ENCODE measurements around the gene LBHD1.
"Not testable (repeated sequence)": the region's sequence is repeated elsewhere in the genome, so short reads cannot be mapped to it uniquely, and the experiment has no call there.

The LBHD1 gene

GRCh38 chr11:62671608-62672389, at the start of gene LBHD1, which contains the start of gene UQCC3:
LBHD1 (minus strand) TSS chr11:62672267; CDS start chr11:62670031, 2,236 bp downstream.
UQCC3 (plus strand) TSS chr11:62671673; CDS start chr11:62671746, 73 bp downstream.
- peak; percentile 89 for DNase-seq
- in situ Hi-C loops (cut with MboI; ENCODE audit: low pct_unique_long_range_greater_than_20kb, low sequenced_read_pairs): no loop called here

DNA sequence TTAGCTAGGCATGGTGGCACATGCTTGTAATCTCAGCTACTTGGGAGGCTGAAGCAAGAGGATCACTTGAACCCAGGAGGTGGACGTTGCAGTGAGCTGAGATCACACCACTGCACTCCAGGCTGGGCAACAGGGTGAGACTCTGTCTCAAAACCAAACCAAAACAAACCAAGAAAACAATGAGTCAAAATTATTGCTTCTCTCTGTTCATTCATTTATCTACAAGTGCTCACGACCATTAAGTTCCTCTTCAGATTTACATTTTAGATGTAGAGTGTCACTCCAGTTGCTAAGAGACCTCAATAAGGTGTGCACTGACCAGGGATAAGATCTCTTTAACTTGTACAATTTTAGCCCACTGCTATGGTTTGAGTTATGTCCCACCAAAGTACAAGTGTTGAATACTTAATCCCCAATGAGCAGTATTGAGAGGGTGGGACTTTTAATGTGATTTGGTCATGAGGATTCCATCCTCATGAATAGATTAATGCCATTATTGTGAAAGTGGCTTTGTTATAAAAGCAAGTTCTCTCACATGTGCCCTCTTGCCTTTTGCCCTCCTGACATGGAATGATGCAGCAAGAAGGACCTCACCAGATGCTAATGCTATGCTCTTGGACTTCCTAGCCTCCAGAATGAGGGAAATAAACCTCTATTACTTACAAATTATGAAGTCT, 47.4 kb upstream of the LBHD1 start:
- in situ Hi-C loops (cut with MboI; ENCODE audit: low pct_unique_long_range_greater_than_20kb, low sequenced_read_pairs): no loop called here

GRCh38 chr11:62716816-62717215, 44.7 kb upstream of the LBHD1 start:
- in situ Hi-C loops (cut with MboI; ENCODE audit: low pct_unique_long_range_greater_than_20kb, low sequenced_read_pairs): no loop called here
- no peak for DNase-seq

More for the DNA sequence above, 47.4 kb upstream of the LBHD1 start:
- DNase-seq: no peak

GRCh38 chr11:62716206-62716605, 44.1 kb upstream of the LBHD1 start:
- in situ Hi-C loops (cut with MboI; ENCODE audit: low pct_unique_long_range_greater_than_20kb, low sequenced_read_pairs): no loop called here
- DNase-seq: no peak

GRCh38 chr11:62715150-62716130, 43.4 kb upstream of the LBHD1 start:
- in situ Hi-C loops (cut with MboI; ENCODE audit: low pct_unique_long_range_greater_than_20kb, low sequenced_read_pairs): no loop called here

GRCh38 chr11:62713343-62713742, 41.3 kb upstream of the LBHD1 start:
- in situ Hi-C loops (cut with MboI; ENCODE audit: low pct_unique_long_range_greater_than_20kb, low sequenced_read_pairs): no loop called here
- no peak for DNase-seq

More at GRCh38 chr11:62715150-62716130, 43.4 kb upstream of the LBHD1 start:
- DNase-seq: no peak

GRCh38 chr11:62712861-62713260, 40.8 kb upstream of the LBHD1 start:
- in situ Hi-C loops (cut with MboI; ENCODE audit: low pct_unique_long_range_greater_than_20kb, low sequenced_read_pairs): no loop called here
- no peak for DNase-seq

DNA sequence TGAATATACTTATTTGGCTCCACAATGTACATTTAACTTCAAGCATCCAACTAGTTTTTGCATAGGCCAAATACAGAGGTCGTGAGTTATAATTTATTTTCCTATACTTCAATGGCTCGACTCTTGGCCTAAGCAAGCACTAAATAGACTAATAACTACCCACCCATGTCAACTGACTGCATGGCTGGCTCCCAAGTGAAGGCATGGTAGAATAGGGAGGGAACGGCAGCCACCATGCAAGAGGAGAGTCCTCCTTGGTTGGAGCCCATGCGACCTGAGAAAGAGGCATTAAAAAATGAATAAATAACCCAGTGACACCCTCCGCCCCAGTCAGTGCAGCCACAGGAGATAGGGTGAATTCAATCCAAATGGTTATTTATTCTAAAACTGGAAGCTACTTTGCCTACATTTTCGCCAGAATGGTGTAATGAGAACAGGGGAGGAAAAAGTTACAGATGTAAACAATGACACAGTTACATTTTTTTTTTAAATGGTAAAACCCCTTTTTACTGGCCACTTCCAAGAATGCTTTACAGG, 40.3 kb upstream of the LBHD1 start:
- in situ Hi-C loops (cut with MboI; ENCODE audit: low pct_unique_long_range_greater_than_20kb, low sequenced_read_pairs): no loop called here

DNA sequence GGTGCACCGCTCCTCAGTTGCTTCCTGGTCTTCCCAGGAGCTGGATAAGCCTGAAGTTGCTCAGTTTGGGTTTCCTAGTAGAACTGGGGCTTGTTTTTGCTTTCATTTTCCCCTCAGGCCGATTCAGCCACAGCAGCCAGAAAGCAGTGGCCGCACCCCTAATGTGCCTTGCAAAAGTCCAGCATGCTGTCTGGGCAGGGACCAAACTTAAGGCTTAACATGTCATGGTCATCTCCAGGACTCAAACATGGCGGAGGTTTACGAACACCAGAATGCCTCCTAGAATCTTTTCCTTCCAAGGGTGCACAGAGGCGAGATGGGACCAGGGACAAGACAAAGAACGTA, 37.9 kb upstream of the LBHD1 start:
- in situ Hi-C loops (cut with MboI; ENCODE audit: low pct_unique_long_range_greater_than_20kb, low sequenced_read_pairs): no loop called here
- no peak for DNase-seq

More for the DNA sequence above, 40.3 kb upstream of the LBHD1 start:
- DNase-seq: no peak

DNA sequence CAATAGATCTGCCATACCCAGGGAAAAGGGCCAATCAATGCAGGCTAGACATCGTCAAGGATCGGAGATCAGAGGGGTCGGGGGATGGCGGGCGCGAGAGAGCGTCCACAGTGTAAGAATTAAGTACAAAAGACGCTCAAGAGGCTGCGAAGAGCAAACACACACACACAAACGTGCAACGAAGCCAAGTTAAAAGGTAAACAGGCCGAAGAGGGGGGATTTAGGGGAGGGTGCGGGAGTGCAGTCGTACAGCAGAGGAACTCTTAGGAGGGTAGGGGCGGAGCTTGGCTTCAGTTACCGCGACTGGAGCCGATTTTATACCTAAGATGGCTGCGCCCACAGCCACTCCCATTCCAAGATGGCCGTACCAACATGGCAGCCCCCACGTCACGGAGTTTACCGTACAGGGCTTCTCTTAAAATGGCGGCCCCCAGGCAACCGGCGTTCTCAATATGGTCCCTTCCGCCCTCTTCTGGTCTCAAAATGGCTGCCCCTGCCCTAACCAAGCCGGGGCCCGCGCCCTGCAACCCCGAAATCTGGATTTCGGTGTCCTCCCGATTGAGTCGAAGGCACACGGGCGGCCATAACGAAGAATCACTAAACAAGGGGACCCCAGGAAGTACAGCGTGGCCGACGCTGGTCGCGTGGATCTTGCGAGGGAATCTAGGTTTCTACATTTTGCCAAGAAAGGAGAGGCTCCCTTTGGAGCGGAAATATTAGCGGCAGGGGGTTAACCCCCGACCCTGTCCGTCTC, 37.4 kb upstream of the LBHD1 start:
- no peak for DNase-seq
- in situ Hi-C loops (cut with MboI; ENCODE audit: low pct_unique_long_range_greater_than_20kb, low sequenced_read_pairs): no loop called here

DNA sequence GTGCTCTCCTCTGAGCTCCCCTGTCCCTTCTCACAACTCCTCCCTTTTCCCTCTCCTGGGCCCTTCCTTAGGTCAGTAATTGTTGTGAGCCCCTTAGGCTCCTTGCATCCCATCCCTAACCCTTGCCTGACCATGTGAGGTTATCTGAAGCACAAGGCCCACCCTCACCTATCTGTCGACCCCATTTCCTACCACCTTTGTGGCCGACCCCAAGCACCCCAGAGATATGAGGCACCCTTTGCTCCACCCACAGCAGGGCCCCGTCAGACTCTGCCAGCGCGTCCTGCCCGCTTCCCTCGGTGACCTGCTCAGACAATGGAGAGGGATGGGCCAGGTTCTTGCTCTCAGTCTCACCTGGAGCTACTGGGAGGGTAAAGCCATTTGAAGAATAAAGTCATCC, 36.7 kb upstream of the LBHD1 start:
- in situ Hi-C loops (cut with MboI; ENCODE audit: low pct_unique_long_range_greater_than_20kb, low sequenced_read_pairs): no loop called here
- no peak for DNase-seq

GRCh38 chr11:62708392-62708791, 36.3 kb upstream of the LBHD1 start:
- in situ Hi-C loops (cut with MboI; ENCODE audit: low pct_unique_long_range_greater_than_20kb, low sequenced_read_pairs): no loop called here
- DNase-seq: no peak

DNA sequence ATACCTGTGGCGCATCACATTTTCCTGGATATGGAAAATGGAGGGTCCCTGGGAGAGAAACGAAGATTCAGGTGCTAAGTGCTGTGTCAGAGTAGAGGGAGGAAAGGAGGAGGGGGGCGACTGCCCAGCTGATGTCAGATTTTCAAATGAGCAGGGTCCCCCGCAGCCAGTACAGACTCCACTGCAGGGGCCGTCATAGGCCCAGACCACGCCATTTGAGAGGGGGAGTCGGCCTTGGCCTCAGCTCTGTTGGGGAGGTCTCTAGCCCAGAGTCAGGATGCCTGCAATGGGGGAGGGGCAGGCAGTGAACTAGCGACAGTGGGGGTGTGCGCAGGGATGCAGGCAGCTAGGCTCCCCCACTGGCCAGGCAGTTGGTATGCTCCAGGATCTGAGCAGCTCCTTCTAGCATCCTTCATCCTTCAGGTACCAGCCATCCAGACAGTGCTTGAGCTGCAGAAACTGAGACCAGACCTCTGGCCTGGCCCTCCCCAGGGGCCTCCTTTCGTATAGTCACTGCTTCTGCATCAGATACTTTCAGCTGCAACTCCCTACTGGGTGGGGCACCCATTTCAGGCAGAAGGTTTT, 35.3 kb upstream of the LBHD1 start, which contains the start of the genes BSCL2 and GNG3:
BSCL2 (minus strand) TSS at position 148 of the 585 bp plus-strand sequence. CDS start 229 bp downstream, outside the sequence.
GNG3 (plus strand) TSS at position 400 of the 585 bp plus-strand sequence. CDS start 620 bp downstream, outside the sequence.
- DNase-seq: peak; percentile 6
- in situ Hi-C loops (cut with MboI; ENCODE audit: low pct_unique_long_range_greater_than_20kb, low sequenced_read_pairs): no loop called here

GRCh38 chr11:62706850-62707247, 34.8 kb upstream of the LBHD1 start:
- DNase-seq: no peak
- in situ Hi-C loops (cut with MboI; ENCODE audit: low pct_unique_long_range_greater_than_20kb, low sequenced_read_pairs): no loop called here

DNA sequence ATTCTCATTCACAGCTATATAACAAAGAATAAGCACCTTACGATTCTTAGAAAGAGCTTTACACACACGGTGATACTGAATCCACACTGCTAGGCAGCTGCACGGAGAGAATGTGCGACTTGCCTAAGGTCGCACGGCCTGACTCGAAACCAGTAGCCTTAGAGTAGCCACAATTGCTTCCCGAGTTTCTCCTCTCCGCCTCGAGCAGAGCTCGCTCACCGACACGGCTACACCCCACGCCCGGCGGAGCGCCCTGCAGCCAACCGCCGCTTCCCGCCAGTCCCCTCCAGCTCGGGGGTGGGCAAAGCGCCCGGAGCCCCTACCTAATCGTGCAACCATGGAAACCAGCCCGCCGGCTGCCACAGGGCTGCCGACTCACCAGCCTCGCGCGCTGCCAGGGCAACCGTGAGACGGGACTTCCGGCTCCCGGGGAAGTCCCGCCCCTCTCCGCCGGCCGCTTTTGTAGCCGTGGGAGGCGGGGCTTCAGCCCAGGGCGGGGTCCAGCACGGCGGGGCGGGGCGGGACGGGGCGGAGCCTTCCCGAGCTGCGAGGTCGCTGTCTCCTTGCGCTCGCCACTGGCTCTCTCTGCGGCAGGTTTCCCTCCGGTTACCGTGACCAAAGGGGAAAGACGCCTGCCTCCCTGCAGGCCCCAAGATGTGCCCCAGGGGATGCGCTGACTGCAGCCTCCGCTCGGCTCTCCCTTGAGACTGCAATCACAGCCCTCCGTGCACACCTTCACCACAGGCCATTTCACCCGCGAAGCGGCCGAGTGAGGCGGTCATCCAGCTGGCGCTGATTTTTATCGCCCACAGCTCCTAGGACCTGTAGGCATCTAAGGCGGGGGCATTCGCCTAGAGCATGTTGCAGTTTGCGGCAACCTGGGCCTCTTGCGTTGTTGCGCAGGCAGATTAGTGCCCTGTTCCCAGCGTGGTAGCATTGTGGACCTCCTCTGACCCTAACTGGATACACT, 34.1 kb upstream of the LBHD1 start:
- in situ Hi-C loops (cut with MboI; ENCODE audit: low pct_unique_long_range_greater_than_20kb, low sequenced_read_pairs): no loop called here
- DNase-seq: peak; percentile 88

DNA sequence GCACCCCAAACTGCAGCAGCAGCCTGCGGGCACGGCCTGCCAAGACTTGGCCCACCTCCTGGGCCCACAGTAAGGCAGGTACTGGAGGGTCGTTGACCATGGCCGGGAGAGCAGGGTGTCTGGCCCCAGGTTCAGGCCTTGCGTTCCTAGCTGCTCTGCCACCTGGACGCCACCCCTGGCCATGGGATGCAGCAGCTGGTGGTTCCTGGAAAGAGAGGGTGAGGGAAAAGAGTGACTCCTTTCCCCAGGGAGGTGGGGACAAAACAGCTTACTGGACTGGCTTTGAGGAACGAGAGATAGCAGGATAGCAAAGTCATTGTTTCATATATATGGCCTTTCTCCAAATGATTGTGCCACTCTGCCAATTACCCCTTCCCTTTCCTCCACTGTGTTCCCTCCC, 33.3 kb upstream of the LBHD1 start:
- in situ Hi-C loops (cut with MboI; ENCODE audit: low pct_unique_long_range_greater_than_20kb, low sequenced_read_pairs): no loop called here
- no peak for DNase-seq

GRCh38 chr11:62703921-62704320, 31.9 kb upstream of the LBHD1 start:
- DNase-seq; in situ Hi-C loops (cut with MboI; ENCODE audit: low pct_unique_long_range_greater_than_20kb, low sequenced_read_pairs): not testable (repeated sequence)
